ENCODE measurements around the gene CCIN. TPM values are rescaled to one million over a fixed set of nuclear protein-coding genes. Genes with fewer than 3 reads are reported as not detected.
A peak's percentile ranks its signal among the peaks of the same experiment; 100 is the strongest.
"Not testable (repeated sequence)": the region's sequence is repeated elsewhere in the genome, so short reads cannot be mapped to it uniquely, and the experiment has no call there.

The CCIN gene
- total RNA-seq, 1 experiment from 2014 or later, result 0.61 TPM

GRCh38 chr9:36158917-36159316 lies 10.3 kb upstream of the CCIN start:
- Histone ChIP-seq H3K4me1 (replicated peaks) (peaks cover 12% of the 10 kb centered on the region), H3K27ac (no peak overlapping the region), H3K36me3 (0 out of 2 replicates have a peak, but pooled peaks cover 3% of the 10 kb centered on the region), H3K9me3 (replicated peaks) (no peaks in the 10 kb centered on the region), H3K27me3 (replicated peaks) (no peaks in the 10 kb centered on the region), H3K4me3 (no peak overlapping the region)
- DNase-seq (ENCODE audit: low read depth in 1 of 2, low spot score in 2 of 2), result no peak

DNA sequence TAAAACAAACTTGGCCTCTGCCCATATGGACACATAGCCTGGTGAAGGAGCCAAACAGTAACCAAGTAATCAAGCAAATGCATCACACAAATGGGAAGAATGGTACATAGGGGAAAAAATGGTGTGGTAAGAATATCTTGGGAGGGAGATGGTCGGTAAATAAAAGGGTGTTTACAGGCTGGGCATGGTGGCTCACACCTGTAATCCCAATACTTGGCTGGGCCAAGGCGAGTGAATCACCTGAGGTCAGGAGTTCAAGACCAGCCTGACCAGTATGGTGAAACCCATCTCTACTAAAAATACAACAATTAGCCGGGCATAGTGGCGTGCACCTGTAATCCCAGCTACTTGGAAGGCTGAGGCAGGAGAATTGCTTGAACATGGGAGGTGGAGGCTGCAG lies 9.7 kb upstream of the CCIN start:
- not testable (repeated sequence) for H3K4me3 ChIP-seq; H3K27ac ChIP-seq; H3K36me3 ChIP-seq; H3K9me3 ChIP-seq (replicated peaks); H3K27me3 ChIP-seq (replicated peaks); DNase-seq (ENCODE audit: low read depth in 1 of 2, low spot score in 2 of 2)
- peaks cover 12% of the 10 kb centered on the region for H3K4me1 ChIP-seq (replicated peaks)

DNA sequence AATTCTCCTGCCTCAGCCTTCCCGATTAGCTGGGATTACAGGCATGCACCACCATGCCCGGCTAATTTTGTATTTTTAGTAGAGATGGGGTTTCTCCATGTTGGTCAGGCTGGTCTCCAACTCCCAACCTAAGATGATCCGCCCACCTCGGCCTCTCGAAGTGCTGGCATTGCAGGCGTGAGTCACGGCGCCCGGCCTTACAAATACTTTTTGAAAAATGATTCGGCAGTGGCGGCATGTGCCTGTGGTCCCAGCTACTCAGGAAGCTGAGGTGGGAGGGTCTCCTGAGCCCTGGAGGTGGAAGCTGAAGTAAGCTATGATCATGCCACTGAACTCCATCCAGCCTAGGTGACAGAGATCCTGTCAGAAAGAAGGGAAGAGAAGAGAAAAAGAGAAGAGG lies 9.1 kb upstream of the CCIN start:
- not testable (repeated sequence) for H3K4me3 ChIP-seq; H3K27me3 ChIP-seq (replicated peaks); H3K27ac ChIP-seq; H3K9me3 ChIP-seq (replicated peaks); H3K36me3 ChIP-seq; DNase-seq (ENCODE audit: low read depth in 1 of 2, low spot score in 2 of 2)
- H3K4me1 ChIP-seq (replicated peaks), result peaks cover 13% of the 10 kb centered on the region

GRCh38 chr9:36161187-36161586 lies 8.0 kb upstream of the CCIN start:
- H3K27ac ChIP-seq, result no peak overlapping the region
- H3K9me3 ChIP-seq (replicated peaks), result no peaks in the 10 kb centered on the region
- DNase-seq (ENCODE audit: low read depth in 1 of 2, low spot score in 2 of 2), result no peak
- no peaks in the 10 kb centered on the region for H3K27me3 ChIP-seq (replicated peaks)
- 0 out of 2 replicates have a peak, but pooled peaks cover 3% of the 10 kb centered on the region for H3K36me3 ChIP-seq
- H3K4me1 ChIP-seq (replicated peaks), result peaks cover 17% of the 10 kb centered on the region
- H3K4me3 ChIP-seq, result no peak overlapping the region

GRCh38 chr9:36162211-36162738 lies 6.9 kb upstream of the CCIN start:
- H3K9me3 ChIP-seq (replicated peaks), result no peaks in the 10 kb centered on the region
- no peak overlapping the region for H3K4me3 ChIP-seq
- H3K4me1 ChIP-seq (replicated peaks), result peaks cover 17% of the 10 kb centered on the region
- no peaks in the 10 kb centered on the region for H3K36me3 ChIP-seq
- H3K27ac ChIP-seq, result no peak overlapping the region
- no peak for DNase-seq (ENCODE audit: low read depth in 1 of 2, low spot score in 2 of 2)
- no peaks in the 10 kb centered on the region for H3K27me3 ChIP-seq (replicated peaks)

- Histone ChIP-seq H3K36me3 (no peaks in the 10 kb centered on the region), H3K27ac (peak overlapping the region; percentile 48), H3K4me3 (no peak overlapping the region), H3K27me3 (replicated peaks) (no peaks in the 10 kb centered on the region), H3K4me1 (replicated peaks) (peaks cover 17% of the 10 kb centered on the region), H3K9me3 (replicated peaks) (no peaks in the 10 kb centered on the region)
- peak; percentile 47 to 49 for DNase-seq (ENCODE audit: low read depth in 1 of 2, low spot score in 2 of 2)
Observed at GRCh38 chr9:36163049-36163785, 6.0 kb upstream of the CCIN start.

- Histone ChIP-seq H3K27ac (no peak overlapping the region; the same call in 1 of the 2 replicates), H3K4me3 (no peak overlapping the region), H3K9me3 (replicated peaks) (no peaks in the 10 kb centered on the region), H3K36me3 (no peaks in the 10 kb centered on the region), H3K4me1 (replicated peaks) (peaks cover 17% of the 10 kb centered on the region), H3K27me3 (replicated peaks) (no peaks in the 10 kb centered on the region)
- no peak for DNase-seq (ENCODE audit: low read depth in 1 of 2, low spot score in 2 of 2)
Observed at GRCh38 chr9:36163786-36164170, 5.4 kb upstream of the CCIN start.

- no peaks in the 10 kb centered on the region for H3K36me3 ChIP-seq
- no peak overlapping the region for H3K27ac ChIP-seq
- no peak overlapping the region for H3K4me3 ChIP-seq
- no peaks in the 10 kb centered on the region for H3K27me3 ChIP-seq (replicated peaks)
- DNase-seq (ENCODE audit: low read depth in 1 of 2, low spot score in 2 of 2), result no peak
- no peaks in the 10 kb centered on the region for H3K9me3 ChIP-seq (replicated peaks)
- H3K4me1 ChIP-seq (replicated peaks), result peaks cover 17% of the 10 kb centered on the region
Observed at GRCh38 chr9:36164372-36164771, 4.8 kb upstream of the CCIN start.

- Histone ChIP-seq H3K4me1 (replicated peaks) (peaks cover 17% of the 10 kb centered on the region), H3K36me3 (no peaks in the 10 kb centered on the region), H3K27me3 (replicated peaks) (no peaks in the 10 kb centered on the region), H3K9me3 (replicated peaks) (no peaks in the 10 kb centered on the region), H3K4me3 (no peak overlapping the region), H3K27ac (no peak overlapping the region)
- no peak for DNase-seq (ENCODE audit: low read depth in 1 of 2, low spot score in 2 of 2)
Observed at GRCh38 chr9:36164989-36165388, 4.2 kb upstream of the CCIN start.

GRCh38 chr9:36165826-36166167 lies 3.4 kb upstream of the CCIN start:
- Histone ChIP-seq H3K4me1 (replicated peaks) (peaks cover 17% of the 10 kb centered on the region), H3K4me3 (peak overlapping the region; percentile 44), H3K9me3 (replicated peaks) (no peaks in the 10 kb centered on the region), H3K36me3 (no peaks in the 10 kb centered on the region), H3K27ac (peak overlapping the region; percentile 58), H3K27me3 (replicated peaks) (no peaks in the 10 kb centered on the region)
- no peak for DNase-seq (ENCODE audit: low read depth in 1 of 2, low spot score in 2 of 2)

- Histone ChIP-seq H3K27ac (peak overlapping the region; percentile 58), H3K4me1 (replicated peaks) (peaks cover 17% of the 10 kb centered on the region), H3K36me3 (no peaks in the 10 kb centered on the region), H3K27me3 (replicated peaks) (no peaks in the 10 kb centered on the region), H3K9me3 (replicated peaks) (no peaks in the 10 kb centered on the region), H3K4me3 (peak overlapping the region; percentile 44)
- DNase-seq (ENCODE audit: low read depth in 1 of 2, low spot score in 2 of 2), result peak; percentile 67 to 80
Observed at GRCh38 chr9:36166168-36166927, 2.8 kb upstream of the CCIN start.

GRCh38 chr9:36169708-36170107 lies 520 bp downstream of the CCIN start:
- no peaks in the 10 kb centered on the region for H3K27me3 ChIP-seq (replicated peaks)
- no peaks in the 10 kb centered on the region for H3K9me3 ChIP-seq (replicated peaks)
- H3K27ac ChIP-seq, result no peak overlapping the region
- no peaks in the 10 kb centered on the region for H3K36me3 ChIP-seq
- H3K4me1 ChIP-seq (replicated peaks), result peaks cover 4% of the 10 kb centered on the region; the same call in 1 of the 2 replicates
- no peak overlapping the region for H3K4me3 ChIP-seq
- DNase-seq (ENCODE audit: low read depth in 1 of 2, low spot score in 2 of 2), result no peak

DNA sequence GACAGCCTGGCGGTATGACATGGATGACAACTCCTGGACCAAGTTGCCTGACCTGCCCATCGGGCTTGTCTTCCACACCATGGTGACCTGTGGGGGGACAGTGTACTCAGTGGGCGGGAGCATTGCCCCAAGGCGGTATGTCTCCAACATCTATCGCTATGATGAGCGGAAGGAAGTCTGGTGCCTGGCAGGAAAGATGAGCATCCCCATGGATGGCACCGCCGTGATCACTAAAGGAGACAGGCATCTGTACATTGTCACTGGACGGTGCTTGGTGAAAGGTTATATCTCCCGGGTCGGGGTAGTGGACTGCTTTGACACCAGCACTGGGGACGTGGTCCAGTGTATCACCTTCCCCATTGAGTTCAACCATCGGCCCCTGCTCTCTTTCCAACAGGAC lies 1.3 kb downstream of the CCIN start:
- no peak overlapping the region for H3K27ac ChIP-seq
- no peak for DNase-seq (ENCODE audit: low read depth in 1 of 2, low spot score in 2 of 2)
- no peaks in the 10 kb centered on the region; the same call in 1 of the 2 replicates for H3K4me1 ChIP-seq (replicated peaks)
- no peaks in the 10 kb centered on the region for H3K36me3 ChIP-seq
- no peaks in the 10 kb centered on the region for H3K9me3 ChIP-seq (replicated peaks)
- H3K27me3 ChIP-seq (replicated peaks), result no peaks in the 10 kb centered on the region
- H3K4me3 ChIP-seq, result no peak overlapping the region

DNA sequence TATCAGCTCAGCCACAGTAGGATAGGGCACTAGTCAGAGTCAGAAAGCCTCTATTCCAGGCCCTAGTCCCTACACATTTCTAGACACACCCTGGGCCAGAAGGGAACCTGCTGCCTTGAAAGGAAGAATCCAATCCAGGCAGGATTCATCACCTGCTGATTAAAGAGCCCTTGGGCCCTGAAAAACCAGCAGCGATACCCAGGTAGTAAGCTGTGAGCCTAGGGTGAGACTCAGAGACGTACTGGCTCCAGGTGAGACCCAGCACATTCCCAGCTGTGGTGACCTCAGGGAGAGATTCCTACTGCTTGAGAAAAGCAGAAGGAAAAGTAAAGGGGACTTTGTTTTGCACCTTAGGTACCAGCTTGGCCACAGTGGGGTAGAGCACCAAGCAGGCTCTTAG lies 4.7 kb downstream of the CCIN start:
- no peak for DNase-seq (ENCODE audit: low read depth in 1 of 2, low spot score in 2 of 2)
- Histone ChIP-seq H3K27me3 (replicated peaks) (no peaks in the 10 kb centered on the region), H3K9me3 (replicated peaks) (no peaks in the 10 kb centered on the region), H3K27ac (no peak overlapping the region), H3K4me1 (replicated peaks) (no peaks in the 10 kb centered on the region), H3K36me3 (no peaks in the 10 kb centered on the region), H3K4me3 (no peak overlapping the region)

All from SJSA1 (cell line).